Measurements from ENCODE around the gene EIPR1.
"Not testable (repeated sequence)": the region's sequence is repeated elsewhere in the genome, so short reads cannot be mapped to it uniquely, and the experiment has no call there.

EIPR1 gene

DNA sequence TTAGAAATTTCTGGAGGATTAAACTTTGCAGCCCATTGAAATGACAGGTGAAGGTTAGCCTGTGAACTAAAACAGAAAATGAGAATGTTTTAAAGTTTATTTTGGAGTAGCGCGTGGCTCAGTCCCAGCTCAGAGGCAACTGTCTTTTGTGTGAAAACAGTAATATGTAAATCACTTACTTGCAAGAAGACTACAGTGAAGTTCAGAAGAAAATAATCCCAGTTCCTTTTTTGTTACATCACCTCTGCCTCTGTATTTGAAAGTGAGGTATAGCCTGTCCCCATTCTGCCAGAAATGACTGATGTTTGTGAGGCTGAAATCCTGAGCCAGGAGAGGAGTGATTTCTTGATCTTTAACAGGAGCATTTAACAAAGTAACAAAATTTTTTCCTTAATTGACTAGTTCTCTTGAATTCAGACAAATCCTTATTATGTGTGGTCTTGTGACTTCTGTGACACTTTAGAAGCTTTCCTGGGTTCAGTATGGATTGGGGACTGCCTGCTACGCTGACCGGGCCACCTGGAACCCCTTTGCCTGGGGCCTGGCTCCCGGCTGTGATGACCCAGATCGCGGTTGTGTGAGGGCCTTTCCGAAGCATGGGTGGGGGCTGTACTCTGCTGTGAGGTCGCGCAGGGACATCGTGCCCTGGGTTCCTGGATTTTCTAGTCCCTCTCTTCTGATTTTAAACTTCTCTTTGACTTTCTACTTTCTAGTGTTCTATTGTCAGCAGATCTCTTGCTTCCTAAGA is 26.1 kb upstream of the EIPR1 start:
- no peak for DNase-seq (ENCODE audit: low spot score)

DNA sequence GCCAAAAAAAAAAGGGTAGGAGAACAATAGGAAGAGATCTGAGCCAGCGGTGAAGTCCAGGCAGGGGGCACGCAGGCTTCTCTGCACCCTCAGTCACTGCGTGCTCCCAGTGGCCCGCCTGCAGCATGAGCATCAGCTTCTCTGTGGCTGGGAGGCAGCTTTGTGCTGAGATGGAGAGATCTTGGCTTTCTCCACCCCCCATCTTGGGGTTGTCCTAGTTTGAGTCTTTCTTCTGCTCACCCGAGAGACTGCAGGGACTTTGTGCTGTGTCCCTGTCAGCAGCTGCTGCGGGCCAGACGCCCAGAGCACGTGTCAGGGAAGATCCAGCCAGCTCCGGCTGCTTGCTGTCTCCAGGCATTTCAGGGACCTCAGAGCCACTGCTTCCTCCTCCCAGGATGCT is 22.2 kb upstream of the EIPR1 start:
- no peak for DNase-seq (ENCODE audit: low spot score)

DNA sequence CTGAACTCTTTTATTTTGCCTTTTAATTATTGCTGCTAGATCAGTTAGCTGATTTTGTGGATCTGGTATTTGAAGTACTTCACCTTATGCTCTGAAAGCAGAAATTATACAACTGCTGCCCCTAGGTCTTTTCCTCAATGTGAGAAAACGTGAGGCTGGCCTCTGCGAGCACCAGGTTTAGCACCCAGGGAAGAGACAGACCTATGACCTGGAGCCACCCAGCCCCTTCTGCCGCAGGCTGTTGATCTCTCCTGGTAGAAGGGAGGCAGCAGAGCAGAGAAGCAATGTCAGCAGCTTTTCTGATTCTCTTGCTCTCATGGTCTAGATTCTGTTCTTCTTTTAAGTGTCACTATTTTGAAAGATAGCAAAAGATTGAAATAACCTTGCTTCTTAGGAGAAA is 21.8 kb upstream of the EIPR1 start:
- no peak for DNase-seq (ENCODE audit: low spot score)

DNA sequence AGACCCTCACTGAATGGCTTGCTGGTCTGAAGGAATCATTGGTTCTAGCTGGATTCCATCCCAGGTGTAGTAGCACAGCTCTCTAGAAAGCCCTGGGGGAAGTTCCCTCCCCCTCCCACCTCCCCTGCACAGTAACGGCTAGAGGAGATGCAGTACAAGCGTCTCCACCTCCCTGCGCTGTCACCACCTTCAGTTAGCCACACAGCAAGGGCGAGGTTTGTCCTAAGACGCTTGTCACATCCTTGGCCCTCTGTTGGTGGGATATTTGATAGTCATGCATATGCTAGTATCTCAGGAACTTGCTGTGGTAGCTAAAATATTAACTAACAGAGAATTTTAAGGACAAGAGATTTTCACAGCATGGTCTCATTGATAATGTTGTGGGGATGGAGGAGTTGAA is 21.2 kb upstream of the EIPR1 start:
- no peak for DNase-seq (ENCODE audit: low spot score)

DNA sequence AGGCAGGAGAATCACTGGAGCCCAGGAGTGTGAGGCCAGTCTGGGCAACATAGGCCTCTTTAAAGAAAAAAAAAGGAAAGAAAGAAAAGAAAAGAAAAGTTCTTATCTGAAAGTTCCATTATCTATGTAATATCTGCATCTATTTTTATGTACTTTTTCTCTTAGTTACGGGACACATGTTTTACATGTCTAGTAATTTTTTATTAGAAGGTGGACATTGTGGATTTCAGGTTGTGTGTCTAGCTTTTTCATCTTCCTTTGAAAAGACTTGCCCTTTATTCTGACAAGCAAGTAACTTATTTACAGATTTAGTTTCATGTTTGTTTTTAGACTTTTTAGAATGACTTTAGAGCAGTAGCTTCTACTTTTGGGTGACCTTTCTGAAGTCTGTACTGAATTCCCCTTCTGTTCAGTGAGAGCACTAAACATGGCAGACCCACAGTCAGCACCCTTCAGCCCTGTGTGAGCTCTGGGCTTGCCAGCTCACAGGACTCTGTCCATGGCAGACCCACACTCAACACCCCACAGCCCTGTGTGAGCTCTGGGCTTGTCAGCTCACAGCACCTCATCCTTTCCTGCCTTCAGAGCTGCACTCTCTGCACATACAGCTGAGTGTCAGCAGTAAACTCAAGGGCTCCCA is 19.4 kb upstream of the EIPR1 start:
- DNase-seq (ENCODE audit: low spot score): no peak

DNA sequence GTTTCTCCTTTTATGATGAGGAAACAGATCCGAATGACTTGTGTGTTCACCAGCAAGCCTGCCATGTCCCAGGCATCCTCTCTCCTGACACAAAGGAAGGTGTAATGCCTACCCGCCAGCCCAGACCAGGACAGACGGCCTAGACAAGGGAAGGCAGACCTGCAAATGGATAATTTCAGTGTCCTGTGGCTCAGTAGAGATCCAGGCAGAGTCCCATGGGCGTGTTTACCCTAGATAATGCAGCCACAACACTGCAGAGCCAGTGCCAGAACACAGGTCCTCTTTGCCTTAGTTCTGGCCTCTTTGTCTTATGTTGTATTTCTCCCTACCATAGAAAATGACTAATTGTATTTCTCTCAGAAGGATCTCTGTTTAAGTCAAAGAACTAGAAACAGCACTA is 14.6 kb upstream of the EIPR1 start:
- DNase-seq (ENCODE audit: low spot score): no peak

DNA sequence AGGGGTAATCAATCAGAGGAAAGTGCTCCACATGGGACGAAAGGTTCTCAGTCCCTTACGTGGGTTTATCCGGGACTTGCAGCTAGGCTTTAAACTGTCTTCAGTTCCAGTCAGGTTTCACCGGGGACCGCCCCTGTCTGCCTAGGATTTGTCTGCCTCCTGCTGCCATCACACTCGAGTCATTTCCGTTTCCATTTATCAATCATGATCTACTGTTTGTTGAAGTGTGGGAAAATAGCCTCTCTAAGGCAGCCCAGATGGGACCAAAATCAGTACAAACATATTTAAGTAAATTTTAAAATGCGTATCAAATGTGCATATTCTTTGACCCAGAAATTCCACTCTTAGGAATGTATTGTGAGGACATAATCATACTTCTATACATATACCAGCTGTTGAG is 12.4 kb upstream of the EIPR1 start:
- DNase-seq (ENCODE audit: low spot score): no peak

DNA sequence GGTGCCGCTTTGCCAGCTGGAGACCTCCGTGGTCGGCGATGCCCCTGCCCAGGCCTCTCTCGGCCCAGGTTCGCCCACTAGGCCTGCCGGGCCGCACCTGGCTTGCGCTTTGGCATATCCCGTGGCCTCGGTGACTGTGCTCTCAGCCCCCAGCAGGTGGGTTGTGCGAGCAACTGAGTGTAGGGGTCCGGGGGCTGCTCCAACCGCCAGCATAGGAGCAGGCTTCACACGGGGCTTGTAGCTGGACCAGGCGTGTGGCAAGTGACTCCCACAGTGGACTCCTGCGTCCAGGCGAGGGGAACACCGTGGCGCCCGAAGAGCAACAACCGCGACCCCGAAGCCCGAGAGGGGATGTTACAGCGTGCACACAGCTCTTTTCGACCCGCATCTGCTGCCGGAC is 11.6 kb upstream of the EIPR1 start:
- DNase-seq (ENCODE audit: low spot score): no peak

DNA sequence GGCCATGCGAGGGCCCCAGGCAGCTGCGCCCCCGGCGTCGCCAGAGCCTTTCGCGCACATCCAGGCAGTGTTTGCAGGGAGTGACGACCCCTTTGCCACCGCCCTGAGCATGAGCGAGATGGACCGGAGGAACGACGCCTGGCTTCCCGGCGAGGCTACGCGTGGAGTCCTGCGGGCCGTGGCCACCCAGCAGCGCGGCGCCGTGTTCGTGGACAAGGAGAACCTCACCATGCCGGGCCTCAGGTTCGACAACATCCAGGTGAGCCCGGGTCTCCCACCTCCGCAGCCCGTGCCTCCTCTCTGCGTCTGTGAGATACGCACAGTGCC is 10.8 kb upstream of the EIPR1 start:
- no peak for DNase-seq (ENCODE audit: low spot score)

DNA sequence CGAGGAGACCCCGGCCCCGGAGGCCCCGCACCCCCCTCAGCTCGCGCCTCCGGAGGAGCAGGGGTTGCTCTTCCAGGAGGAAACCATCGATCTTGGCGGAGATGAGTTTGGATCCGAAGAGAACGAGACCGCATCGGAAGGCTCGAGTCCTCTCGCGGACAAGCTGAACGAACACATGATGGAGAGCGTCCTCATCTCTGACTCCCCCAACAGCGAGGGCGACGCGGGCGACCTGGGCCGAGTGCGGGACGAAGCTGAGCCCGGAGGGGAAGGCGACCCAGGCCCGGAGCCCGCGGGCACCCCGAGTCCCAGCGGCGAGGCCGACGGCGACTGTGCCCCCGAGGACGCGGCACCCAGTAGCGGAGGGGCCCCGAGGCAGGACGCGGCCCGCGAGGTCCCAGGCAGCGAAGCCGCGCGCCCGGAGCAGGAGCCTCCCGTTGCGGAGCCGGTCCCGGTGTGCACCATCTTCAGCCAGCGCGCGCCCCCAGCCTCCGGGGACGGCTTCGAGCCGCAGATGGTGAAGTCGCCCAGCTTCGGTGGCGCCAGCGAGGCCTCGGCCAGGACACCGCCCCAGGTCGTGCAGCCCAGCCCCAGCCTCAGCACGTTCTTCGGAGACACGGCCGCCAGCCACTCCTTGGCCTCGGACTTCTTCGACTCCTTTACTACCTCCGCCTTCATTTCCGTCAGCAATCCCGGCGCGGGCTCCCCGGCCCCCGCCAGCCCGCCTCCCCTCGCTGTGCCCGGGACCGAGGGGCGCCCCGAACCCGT is 10.2 kb upstream of the EIPR1 start:
- no peak for DNase-seq (ENCODE audit: low spot score)

DNA sequence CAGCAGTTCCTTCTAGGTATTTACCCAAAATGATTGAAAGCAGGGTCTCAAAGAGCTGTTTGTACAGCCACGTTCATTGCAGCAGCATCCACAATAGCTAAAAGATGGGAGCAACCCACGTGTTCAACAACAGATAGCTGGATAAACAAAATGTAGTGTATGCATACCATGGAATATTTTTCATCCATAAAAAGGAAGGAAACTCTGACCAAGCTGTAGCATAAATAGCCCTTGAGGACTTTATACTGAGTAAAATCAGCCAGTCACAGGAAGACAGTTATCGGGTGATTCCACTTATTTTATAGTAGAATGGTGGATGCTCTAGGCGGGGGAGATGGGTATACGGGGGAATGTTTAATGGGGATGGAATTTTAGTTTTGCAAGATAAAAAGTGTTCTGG is 9.4 kb upstream of the EIPR1 start:
- no peak for DNase-seq (ENCODE audit: low spot score)

DNA sequence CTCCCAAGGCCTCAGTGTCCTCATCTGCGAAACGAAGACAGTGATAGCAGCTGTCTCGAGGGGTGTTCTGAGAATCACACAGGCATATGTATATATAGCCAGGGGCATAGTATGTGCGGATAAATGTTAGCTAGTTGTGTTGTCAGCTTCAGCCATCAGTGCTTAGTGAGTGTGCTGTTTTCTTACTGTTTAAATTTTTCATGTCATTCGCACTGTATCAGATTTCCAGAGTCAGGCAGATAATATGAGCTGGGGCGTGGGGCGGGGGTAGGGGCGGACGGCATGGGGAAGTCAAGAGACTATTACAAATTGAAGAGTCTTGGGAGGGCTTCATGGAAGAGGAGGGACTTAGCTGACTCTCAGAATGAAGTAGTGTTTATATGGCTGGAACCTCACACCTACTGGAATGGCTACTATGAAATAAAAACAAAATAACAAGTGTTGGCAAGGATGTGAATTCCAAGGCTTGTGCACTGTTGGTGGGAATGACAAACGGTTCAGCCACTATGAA is 8.9 kb upstream of the EIPR1 start:
- no peak for DNase-seq (ENCODE audit: low spot score)

DNA sequence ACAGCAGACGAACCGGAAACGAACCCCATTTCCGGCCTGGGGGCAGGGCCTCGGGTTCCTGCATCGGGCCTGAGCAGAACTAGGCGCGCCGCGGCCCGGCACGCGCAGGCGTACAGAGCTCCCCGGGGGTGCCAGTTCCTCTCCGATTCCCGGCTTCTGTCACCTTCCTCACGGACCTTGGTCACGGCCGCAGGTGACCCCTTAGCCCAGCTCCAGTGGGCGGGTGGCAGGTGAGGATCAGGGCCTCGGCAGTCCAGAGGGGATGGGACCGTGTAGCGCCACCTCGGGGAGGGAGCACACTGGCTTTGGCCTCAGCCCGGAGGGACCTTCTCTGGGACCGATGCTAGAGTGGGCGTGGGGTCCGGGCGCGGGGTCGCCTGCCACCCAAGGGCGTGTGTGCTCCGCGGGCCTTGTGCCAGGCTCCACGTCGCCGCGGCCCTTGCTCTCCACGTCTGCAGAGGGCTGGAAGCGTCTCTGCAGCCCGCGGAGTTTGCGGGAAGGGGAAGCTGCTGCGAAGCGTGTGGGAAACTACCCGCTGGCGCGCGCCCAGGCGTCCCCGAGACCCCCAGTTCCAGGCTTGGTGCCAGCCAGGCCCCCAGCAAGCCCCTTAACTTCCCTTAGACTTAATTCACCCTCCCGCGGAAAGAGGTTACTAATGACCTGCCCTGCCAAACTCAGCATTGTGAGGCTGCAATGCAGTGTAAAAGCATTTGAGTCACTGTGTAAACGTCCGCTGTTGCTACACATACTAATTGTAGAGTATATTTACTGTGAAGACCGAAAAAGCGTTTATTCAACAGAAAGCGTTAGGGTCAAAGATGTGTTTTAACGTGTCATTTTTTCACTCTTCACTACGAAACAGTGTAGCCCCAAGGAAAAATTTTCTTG is 2.3 kb upstream of the EIPR1 start, which contains the start of gene TRAPPC12:
TSS of gene TRAPPC12 (plus strand) at position 48 of the 888 bp plus-strand sequence. CDS start 7,930 bp downstream, outside the sequence.
- DNase-seq (ENCODE audit: low spot score): peak; percentile 93

DNA sequence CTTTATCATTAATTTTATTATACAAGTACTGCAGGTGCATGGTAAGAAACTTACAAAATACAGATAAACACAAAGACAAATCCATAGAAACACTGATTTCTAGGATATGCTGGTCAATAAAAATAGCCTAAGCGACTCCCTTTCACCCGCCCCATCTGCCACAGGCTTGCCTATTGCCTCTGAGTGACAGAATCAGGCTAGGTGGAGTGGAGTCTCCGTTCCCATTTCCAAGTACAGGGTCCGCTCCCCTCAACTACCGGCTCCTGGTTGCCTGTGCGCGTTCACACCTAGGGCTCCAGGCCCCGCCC is 1.7 kb upstream of the EIPR1 start:
- no peak for DNase-seq (ENCODE audit: low spot score)

DNA sequence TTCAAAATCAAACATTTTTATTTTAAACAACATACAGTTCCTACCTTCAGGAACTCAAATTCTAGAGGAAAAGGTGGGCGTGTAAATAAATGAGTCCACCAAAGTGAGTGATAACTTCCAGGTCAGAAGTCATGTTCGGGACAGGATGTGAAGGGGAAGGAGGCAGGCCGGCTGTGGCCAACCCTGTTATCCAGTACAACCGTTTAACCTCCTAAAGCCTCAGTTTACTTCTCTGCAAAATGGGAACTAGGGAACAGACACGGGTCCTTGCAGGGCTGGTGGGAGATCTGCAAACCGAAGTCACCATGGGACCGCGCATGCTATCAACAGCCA is 373 bp downstream of the EIPR1 start:
- DNase-seq (ENCODE audit: low spot score): peak; percentile 46

DNA sequence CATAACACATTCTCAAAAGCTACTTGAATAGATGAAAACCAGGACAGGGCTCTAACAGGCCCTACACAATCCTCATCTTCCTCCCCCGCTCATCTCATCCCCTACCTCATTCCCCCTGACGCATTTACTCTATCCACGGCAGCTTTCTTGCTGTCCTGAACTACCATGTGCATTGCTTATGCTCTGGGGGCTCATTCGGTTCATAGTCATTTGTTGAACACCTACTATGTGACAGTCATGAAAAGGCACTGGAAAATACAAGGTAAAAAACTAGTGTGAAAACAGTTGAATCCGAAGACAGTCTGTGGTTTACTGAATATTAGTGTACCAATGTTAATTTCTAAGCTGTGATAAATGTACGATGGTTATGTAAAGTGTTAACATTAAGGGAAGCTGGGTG is 797 bp downstream of the EIPR1 start:
- no peak for DNase-seq (ENCODE audit: low spot score)

DNA sequence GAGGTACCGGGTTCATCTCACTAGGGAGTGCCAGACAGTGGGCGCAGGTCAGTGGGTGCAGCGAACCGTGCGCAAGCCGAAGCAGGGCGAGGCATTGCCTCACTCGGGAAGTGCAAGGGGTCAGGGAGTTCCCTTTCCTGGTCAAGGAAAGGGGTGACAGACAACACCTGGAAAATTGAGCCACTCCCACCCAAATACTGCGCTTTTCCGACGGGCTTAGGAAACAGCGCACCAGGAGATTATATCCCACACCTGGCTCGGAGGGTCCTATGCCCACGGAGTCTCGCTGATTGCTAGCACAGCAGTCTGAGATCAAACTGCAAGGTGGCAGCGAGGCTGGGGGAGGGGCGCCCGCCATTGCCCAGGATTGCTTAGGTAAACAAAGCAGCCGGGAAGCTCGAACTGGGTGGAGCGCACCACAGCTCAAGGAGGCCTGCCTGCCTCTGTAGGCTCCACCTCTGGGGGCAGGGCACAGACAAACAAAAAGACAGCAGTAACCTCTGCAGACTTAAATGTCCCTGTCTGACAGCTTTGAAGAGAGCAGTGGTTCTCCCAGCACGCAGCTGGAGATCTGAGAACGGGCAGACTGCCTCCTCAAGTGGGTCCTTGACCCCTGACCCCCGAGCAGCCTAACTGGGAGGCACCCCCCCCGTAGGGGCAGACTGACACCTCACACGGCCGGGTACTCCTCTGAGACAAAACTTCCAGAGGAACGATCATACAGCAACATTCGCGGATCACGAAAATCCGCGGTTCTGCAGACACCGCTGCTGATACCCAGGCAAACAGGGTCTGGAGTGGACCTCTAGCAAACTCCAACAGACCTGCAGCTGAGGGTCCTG is 8.1 kb downstream of the EIPR1 start:
- not testable (repeated sequence) for DNase-seq (ENCODE audit: low spot score)

DNA sequence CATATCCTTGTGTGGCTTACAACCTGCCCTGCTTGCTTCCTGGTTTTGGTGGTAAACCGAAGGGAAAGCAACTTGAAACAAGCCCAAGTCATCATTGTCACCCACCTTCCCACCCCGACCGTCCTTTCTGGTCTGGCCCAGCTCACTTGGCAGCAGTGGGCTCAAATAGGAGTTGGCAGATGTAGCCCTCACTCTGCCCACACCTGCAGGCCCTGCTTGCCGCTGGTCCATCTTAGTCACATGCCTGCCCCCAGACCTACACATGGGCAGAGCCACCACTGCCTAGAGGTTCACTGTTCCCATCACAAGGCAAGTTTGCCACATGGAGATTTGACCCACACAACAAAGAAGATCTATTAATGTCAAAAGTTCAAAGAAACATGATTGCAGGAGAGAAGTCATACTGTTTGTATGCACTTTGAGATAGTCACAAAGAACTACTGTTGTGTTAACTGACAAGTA is 9.3 kb downstream of the EIPR1 start:
- no peak for DNase-seq (ENCODE audit: low spot score)

DNA sequence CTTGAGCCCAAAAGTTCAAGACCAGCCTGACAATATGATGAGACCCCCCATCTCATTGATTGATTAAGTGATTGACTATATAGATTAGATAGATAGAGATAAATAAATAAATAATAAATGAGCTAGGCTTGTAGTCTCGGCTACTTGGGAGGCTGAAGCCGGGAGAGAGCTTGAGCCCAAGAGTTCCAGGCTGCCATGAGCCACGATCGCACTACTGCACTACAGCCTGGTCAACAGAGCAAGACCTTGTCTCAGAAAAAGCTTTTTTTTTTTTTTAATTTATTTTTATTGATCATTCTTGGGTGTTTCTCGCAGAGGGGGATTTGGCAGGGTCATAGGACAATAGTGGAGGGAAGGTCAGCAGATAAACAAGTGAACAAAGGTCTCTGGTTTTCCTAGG is 12.4 kb downstream of the EIPR1 start:
- DNase-seq (ENCODE audit: low spot score): no peak

DNA sequence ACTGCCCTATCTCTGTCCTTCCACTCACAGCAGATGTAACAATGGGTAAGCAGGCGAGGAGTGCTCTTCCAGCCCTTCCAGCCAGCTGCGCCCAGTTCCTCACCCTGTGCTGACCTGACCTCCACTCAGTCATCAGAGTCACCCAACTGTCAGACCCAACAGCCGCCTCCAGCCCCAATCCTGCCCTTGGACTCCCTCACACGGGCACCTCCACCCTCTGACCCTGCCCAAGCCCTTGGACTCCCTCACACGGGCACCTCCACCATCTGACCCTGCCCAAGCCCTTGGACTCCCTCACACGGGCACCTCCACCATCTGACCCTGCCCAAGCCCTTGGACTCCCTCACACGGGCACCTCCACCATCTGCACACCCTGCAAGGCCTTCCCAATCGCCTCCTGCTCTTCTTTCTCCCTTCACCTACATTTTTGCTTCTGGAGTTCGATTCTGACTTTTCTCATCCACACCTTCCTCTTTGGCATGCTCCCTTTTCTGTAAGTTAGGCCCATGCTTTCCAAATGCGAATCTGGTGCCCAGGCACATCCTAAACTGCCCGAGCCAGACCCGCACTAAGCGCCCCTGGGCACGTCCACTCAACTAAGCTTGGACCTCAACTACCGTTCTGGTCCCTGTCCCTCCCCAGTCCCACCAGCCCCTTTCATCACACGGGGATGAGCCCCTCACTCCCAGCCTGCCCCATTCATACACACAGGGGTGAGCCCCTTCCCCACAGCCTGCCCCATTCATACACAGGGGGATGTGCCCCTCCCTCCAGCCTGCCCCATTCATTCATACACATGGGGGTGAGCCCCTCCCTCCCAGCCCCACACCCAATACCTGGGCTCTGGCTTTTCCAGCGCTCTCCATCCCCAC is 15.9 kb downstream of the EIPR1 start:
- DNase-seq (ENCODE audit: low spot score): no peak
